ENCODE measurements around the gene DISC1.

- TF ChIP-seq POLR2A (IDR thresholded peaks at IDR 0.05; ENCODE audit: low read depth, low read length), result no peak
- TF ChIP-seq POLR2AphosphoS5 (IDR thresholded peaks at IDR 0.05; ENCODE audit: low read depth, low read length), result no peak
- TF ChIP-seq TAF1 (IDR thresholded peaks at IDR 0.05; ENCODE audit: borderline replicate concordance, low read depth, low read length), result no peak
These were observed 316.5 kb downstream of the DISC1 start for GRCh38 chr1:231943084-231943483.

Data from GM12892 (cell line).